Pons (tissue), 1 donor: ENCODE measurements around the gene SPRY1.

Experiments
- DNase-seq: peaks from one replicate; pipeline ENCODE4 v3.0.0-alpha.2; 2016; ENCODE audit warnings: low spot score

The SPRY1 gene

GRCh38 chr4:123380728-123381716, 15.6 kb upstream of the SPRY1 start:
- no peak for DNase-seq

GRCh38 chr4:123381996-123382395, 14.6 kb upstream of the SPRY1 start:
- no peak for DNase-seq

- DNase-seq, result no peak
These were observed 13.0 kb upstream of the SPRY1 start for GRCh38 chr4:123383566-123383965.

GRCh38 chr4:123386609-123387008, 10.0 kb upstream of the SPRY1 start:
- no peak for DNase-seq

GRCh38 chr4:123390846-123391456, 5.6 kb upstream of the SPRY1 start:
- DNase-seq, result no peak

GRCh38 chr4:123393721-123394120, 2.9 kb upstream of the SPRY1 start:
- no peak for DNase-seq

- peak; percentile 48 for DNase-seq
These were observed 810 bp downstream of the SPRY1 start for GRCh38 chr4:123397144-123398065.

- DNase-seq, result peak; percentile 20
These were observed 1.7 kb downstream of the SPRY1 start for GRCh38 chr4:123398066-123398852.

GRCh38 chr4:123398853-123399626, 2.4 kb downstream of the SPRY1 start:
- peak; percentile 61 for DNase-seq

GRCh38 chr4:123399627-123400358, 3.2 kb downstream of the SPRY1 start:
- DNase-seq, result peak; percentile 43

GRCh38 chr4:123401271-123402120, 4.9 kb downstream of the SPRY1 start:
- no peak for DNase-seq

GRCh38 chr4:123402121-123402465, 5.5 kb downstream of the SPRY1 start:
- DNase-seq, result no peak

GRCh38 chr4:123403080-123403604, 6.5 kb downstream of the SPRY1 start:
- DNase-seq, result no peak

GRCh38 chr4:123404533-123404932, 7.9 kb downstream of the SPRY1 start:
- no peak for DNase-seq

GRCh38 chr4:123405267-123405865, 8.8 kb downstream of the SPRY1 start:
- no peak for DNase-seq

- no peak for DNase-seq
These were observed 10.3 kb downstream of the SPRY1 start for GRCh38 chr4:123406872-123407271.

GRCh38 chr4:123408471-123409084, 12.0 kb downstream of the SPRY1 start:
- no peak for DNase-seq

GRCh38 chr4:123409334-123409733, 12.7 kb downstream of the SPRY1 start:
- DNase-seq, result no peak
